Fibroblast of the aortic adventitia (primary cell): Measurements from ENCODE around the gene LARP4B. TPM values are rescaled to one million over a fixed set of nuclear protein-coding genes. Genes with fewer than 3 reads are reported as not detected.

Source experiments
- DNase-seq: peaks from one replicate; pipeline ENCODE4 v3.0.0-alpha.2; 2010; ENCODE audit warnings: low read depth
- H3K4me3 ChIP-seq: 2 replicates; pipeline ENCODE4 v1.5.1; 2011; ENCODE audit warnings: low read depth, mild to moderate bottlenecking, control low read depth, low read length, moderate library complexity
- total RNA-seq: library from RNA; depleted of rRNA; stranded (reverse); fragments of >200 nt; gene quantifications from 2 replicates; pipeline ENCODE4 v1.2.3, GENCODE V29; 2012; ENCODE audit warnings: low replicate concordance
- TF ChIP-seq, protein P1 (sequence below): IDR thresholded peaks from 2 replicates; pipeline ENCODE4 v1.5.1; 2011; ENCODE audit warnings: mild to moderate bottlenecking, low read length, control low read depth, inconsistent platforms; ENCODE audit not compliant: insufficient read depth

LARP4B gene
- total RNA-seq, 1 donor, result 38.7 TPM

DNA sequence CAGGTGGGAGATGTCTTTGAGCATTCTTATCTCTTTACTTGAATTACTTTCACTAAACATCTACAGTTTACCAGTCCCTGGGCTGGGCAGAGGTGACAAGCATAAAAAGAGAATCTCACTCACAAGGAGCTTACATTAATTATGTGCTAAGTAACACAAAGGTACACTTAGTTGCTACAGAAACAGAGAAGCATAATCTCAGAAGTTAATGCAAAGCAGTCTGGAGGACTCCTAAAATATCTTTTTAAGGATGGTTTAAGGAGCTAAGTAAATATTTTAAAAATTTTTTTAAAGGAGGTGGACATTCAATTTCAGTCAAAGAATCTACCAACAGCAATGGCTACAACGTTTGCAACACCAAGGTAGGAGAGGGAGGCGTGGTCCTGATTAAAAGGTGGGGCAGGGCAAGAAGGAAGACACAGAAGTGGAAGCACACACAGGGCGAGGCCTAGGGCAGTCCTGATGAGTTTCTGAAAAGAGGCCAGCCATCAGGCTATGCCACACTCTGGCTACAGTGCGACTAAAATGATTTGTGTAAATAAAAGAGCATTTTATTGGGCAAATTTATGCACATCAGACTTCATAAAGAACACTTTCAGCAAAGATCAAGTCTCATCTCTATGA, 5.3 kb downstream of the LARP4B start:
- H3K4me3 ChIP-seq, result no peak overlapping the region
- TF ChIP-seq, protein P1, sequence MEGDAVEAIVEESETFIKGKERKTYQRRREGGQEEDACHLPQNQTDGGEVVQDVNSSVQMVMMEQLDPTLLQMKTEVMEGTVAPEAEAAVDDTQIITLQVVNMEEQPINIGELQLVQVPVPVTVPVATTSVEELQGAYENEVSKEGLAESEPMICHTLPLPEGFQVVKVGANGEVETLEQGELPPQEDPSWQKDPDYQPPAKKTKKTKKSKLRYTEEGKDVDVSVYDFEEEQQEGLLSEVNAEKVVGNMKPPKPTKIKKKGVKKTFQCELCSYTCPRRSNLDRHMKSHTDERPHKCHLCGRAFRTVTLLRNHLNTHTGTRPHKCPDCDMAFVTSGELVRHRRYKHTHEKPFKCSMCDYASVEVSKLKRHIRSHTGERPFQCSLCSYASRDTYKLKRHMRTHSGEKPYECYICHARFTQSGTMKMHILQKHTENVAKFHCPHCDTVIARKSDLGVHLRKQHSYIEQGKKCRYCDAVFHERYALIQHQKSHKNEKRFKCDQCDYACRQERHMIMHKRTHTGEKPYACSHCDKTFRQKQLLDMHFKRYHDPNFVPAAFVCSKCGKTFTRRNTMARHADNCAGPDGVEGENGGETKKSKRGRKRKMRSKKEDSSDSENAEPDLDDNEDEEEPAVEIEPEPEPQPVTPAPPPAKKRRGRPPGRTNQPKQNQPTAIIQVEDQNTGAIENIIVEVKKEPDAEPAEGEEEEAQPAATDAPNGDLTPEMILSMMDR, result no peak
- no peak for DNase-seq

DNA sequence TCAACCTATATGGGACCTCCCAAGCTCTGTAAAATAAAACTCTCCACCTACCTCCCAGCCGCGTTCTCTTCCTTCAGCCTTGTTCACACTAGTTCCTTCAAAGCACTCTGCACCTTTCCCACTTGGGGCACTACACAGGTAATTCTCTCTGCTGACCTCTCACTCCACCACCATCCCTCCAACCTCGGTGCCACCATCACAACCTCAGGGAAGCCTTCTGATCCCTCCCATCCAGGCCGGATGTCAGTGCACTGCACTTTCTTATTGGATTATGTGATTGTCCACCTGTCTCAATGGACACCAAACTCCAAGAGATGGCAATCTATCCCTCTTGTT, 7.0 kb downstream of the LARP4B start:
- TF ChIP-seq, protein P1, result no peak
- no peak overlapping the region for H3K4me3 ChIP-seq
- DNase-seq, result no peak

DNA sequence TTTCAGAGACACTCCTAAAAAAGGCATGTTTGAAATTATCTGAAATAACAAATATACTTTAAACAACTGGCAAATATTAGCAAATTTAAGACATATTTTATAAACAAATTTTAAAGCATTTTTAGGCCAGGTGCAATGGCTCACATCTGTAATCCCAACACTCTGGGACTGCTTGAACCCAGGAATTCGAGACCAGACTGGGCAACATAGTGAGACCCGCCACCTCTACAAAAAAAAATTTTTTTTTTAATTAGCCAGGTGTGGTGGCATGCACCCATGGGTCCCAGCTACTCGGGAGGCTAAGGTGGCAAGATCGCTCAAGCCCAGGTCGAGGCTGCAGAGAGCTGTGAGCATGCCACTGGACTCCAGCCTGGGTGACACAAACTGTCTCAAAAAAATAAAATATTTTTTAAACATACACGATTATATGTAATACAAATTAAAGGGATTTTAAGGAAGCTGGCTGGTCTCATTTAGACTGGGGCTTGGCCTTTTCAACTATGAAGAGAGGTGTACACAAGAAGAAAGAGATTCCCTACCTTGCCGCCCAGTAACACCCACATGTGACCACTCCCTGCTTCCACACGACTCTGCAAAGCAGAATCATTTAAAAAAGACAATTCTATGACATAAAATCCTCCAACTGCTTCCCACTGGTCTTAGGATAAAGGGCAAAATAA, 7.5 kb downstream of the LARP4B start:
- TF ChIP-seq, protein P1, result no peak
- DNase-seq, result no peak
- H3K4me3 ChIP-seq, result no peak overlapping the region

DNA sequence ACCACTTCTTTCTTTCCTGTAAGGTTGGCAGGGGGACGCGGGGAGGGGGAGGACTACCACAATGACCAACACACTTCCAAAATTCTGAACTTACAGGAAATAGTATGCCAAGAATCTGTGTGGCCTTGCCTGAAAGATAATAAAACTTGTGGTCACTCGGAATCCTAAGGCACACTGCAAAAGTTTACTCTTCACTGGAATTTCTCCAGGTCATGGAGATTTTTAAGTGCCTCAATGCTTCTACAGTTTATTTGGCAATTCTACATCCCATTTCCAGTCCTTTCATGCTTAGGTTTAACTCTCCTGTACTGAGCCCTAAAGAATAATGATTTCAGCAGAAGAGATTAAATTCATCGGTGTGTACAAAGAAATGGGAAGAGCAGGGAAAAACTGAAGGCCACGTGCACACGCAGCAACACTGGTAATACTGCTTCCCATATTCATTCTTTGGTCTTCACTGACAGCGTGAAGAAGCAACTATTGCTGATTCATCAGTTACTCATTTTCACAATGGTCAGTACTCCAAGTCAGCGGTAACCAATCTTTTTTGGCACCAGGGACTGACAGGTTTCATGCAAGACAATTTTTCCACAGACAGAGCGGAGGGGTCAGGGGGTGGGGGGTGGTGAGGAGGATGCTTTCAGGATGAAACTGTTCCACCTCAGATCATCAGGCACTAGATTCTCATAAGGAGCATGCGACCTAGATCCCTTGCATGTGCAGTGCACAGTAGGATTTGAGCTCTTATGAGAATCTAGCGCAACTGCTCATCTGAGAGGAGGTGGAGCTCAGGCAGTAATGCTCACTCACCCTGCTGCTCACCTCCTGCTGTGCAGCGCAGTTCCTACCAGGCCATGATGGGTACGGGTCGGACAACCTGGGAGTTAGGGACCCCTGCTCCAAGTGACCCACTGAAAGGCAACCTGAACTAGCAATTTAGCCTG, 9.8 kb downstream of the LARP4B start:
- H3K4me3 ChIP-seq, result no peak overlapping the region
- peak; percentile 59 for DNase-seq
- TF ChIP-seq, protein P1, result no peak

DNA sequence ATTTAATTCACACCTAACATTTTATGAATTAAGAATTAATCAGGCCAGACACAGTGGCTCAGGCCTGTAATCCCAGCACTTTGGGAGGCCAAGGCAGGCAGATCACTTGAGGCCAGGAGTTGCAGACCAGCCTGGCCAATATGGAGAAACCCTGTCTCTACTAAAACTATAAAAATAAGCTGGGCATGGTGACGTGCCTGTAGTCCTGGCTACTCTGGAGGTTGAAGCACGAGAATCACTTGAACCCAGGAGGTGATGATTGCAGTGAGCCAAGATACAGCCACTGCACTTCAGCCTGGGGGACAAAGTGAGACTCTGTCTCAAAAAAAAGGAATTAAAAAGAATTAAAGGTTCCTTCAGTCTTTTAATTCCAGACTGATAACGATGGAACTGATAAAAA, 11.1 kb downstream of the LARP4B start:
- no peak overlapping the region for H3K4me3 ChIP-seq
- TF ChIP-seq, protein P1, result no peak
- DNase-seq, result no peak

DNA sequence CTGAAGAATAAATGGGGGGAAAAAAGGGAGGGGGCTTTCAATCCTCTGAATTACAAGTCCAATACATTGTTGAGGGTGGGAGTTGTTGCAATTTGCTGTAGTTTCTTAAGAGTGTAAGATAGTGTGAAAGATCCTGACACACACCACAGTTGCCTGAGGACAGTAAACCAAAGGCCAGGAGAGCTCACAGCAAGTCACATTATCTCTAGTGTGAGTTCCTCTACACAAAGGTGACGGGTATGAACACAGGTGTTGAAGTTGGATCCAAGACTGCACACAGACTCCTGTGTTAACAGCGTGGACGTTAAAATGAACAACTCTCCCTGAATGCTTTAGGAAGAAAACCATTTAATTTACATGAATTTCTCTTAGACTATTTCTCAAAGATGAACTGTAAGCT, 12.0 kb downstream of the LARP4B start:
- H3K4me3 ChIP-seq, result no peak overlapping the region
- no peak for DNase-seq
- TF ChIP-seq, protein P1, result no peak
